Mesenchymal stem cell (in vitro differentiated cells and primary cell): Measurements from ENCODE around the gene CRYZ.

Experiments
- DNase-seq: peaks from one replicate; pipeline ENCODE4 v3.0.0-alpha.2; 2013
- H2AFZ ChIP-seq: one replicate; pipeline ENCODE4 v1.6.1; 2013; ENCODE audit warnings: low read depth, mild to moderate bottlenecking, control low read depth, inconsistent platforms, low read length, moderate library complexity
- H2AK5ac ChIP-seq: 2 replicates; pipeline ENCODE4 v1.6.1; 2013; ENCODE audit warnings: low read length, moderate library complexity, mild to moderate bottlenecking, inconsistent platforms; ENCODE audit not compliant: severe bottlenecking
- H2BK120ac ChIP-seq: one replicate; pipeline ENCODE4 v1.6.1; 2013; ENCODE audit warnings: low read depth, mild to moderate bottlenecking, inconsistent platforms, low read length, moderate library complexity
- H2BK12ac ChIP-seq, 2 experiments: one replicate each; pipeline ENCODE4 v1.6.1; 2013; ENCODE audit warnings: inconsistent platforms in 2 of 2, low read length in 2 of 2, mild to moderate bottlenecking in 2 of 2, moderate library complexity in 2 of 2, control low read depth in 1 of 2
- H2BK15ac ChIP-seq: one replicate; pipeline ENCODE4 v1.6.1; 2013; ENCODE audit warnings: mild to moderate bottlenecking, low read depth, inconsistent platforms; ENCODE audit not compliant: poor library complexity, severe bottlenecking
- H2BK5ac ChIP-seq: 2 replicates; pipeline ENCODE4 v1.6.1; 2013; ENCODE audit warnings: low read depth, mild to moderate bottlenecking, low read length, control low read depth, inconsistent platforms; ENCODE audit not compliant: poor library complexity, severe bottlenecking
- H3K14ac ChIP-seq, 2 experiments: one replicate each; pipeline ENCODE4 v1.6.1; 2013; ENCODE audit warnings: inconsistent platforms in 2 of 2, low read length in 2 of 2, control low read depth in 1 of 2, mild to moderate bottlenecking in 1 of 2, moderate library complexity in 1 of 2
- H3K18ac ChIP-seq, 2 experiments: one replicate each; pipeline ENCODE4 v1.6.1; 2013; ENCODE audit warnings: inconsistent platforms in 2 of 2, low read length in 2 of 2, control low read depth in 1 of 2, low read depth in 1 of 2, mild to moderate bottlenecking in 1 of 2
- H3K23ac ChIP-seq, 2 experiments: one replicate each; pipeline ENCODE4 v1.6.1; 2013; ENCODE audit warnings: inconsistent platforms in 2 of 2, low read length in 2 of 2, mild to moderate bottlenecking in 2 of 2, moderate library complexity in 2 of 2, control low read depth in 1 of 2
- H3K27ac ChIP-seq: 2 replicates; pipeline ENCODE4 v1.5.1; 2013; ENCODE audit warnings: mild to moderate bottlenecking, moderate library complexity, low read length, control low read depth, inconsistent platforms; ENCODE audit not compliant: poor library complexity, severe bottlenecking
- H3K27me3 ChIP-seq, 2 experiments: 2 replicates each; pipeline versions ENCODE4 v1.6.1 to v1.7.0; 2013; ENCODE audit warnings: low read length in 2 of 2, mild to moderate bottlenecking in 2 of 2, moderate library complexity in 2 of 2, control low read depth in 1 of 2, inconsistent platforms in 1 of 2; ENCODE audit not compliant: control insufficient read depth in 1 of 2, insufficient read depth in 1 of 2
- H3K36me3 ChIP-seq, 2 experiments: 2 replicates each; pipeline versions ENCODE4 v1.6.1 to v1.7.0; 2013; ENCODE audit warnings: low read length in 2 of 2, control low read depth in 1 of 2, inconsistent platforms in 1 of 2, low read depth in 1 of 2, mild to moderate bottlenecking in 1 of 2; ENCODE audit not compliant: insufficient read depth in 2 of 2, control insufficient read depth in 1 of 2
- H3K4ac ChIP-seq, 2 experiments: one replicate each; pipeline ENCODE4 v1.6.1; 2013; ENCODE audit warnings: inconsistent platforms in 2 of 2, low read length in 2 of 2, mild to moderate bottlenecking in 2 of 2, moderate library complexity in 2 of 2, control low read depth in 1 of 2, low read depth in 1 of 2
- H3K4me1 ChIP-seq: 2 replicates; pipeline ENCODE4 v1.6.1; 2013; ENCODE audit warnings: low read depth, low read length, control low read depth; ENCODE audit not compliant: control insufficient read depth, insufficient read depth
- H3K4me2 ChIP-seq: 2 replicates; pipeline ENCODE4 v1.6.1; 2013; ENCODE audit warnings: low read length, mild to moderate bottlenecking, inconsistent platforms; ENCODE audit not compliant: poor library complexity, severe bottlenecking
- H3K4me3 ChIP-seq, 2 experiments: 2 replicates each; pipeline versions ENCODE4 v1.5.1 to v1.7.0; 2013; ENCODE audit warnings: low read length in 2 of 2, mild to moderate bottlenecking in 2 of 2, control low read depth in 1 of 2, low read depth in 1 of 2; ENCODE audit not compliant: insufficient read depth in 1 of 2
- H3K79me1 ChIP-seq: replicated peaks from 2 replicates; pipeline ENCODE4 v1.6.1; 2013; ENCODE audit warnings: mild to moderate bottlenecking, control low read depth, low read length, inconsistent platforms; ENCODE audit not compliant: poor library complexity, severe bottlenecking
- H3K9ac ChIP-seq: 2 replicates; pipeline ENCODE4 v1.7.0; 2013; ENCODE audit warnings: mild to moderate bottlenecking, low read length, moderate library complexity
- H3K9me3 ChIP-seq: 2 replicates; pipeline ENCODE4 v1.7.0; 2013; ENCODE audit warnings: mild to moderate bottlenecking, low read length; ENCODE audit not compliant: control insufficient read depth
- H4K8ac ChIP-seq: one replicate; pipeline ENCODE4 v1.6.1; 2013; ENCODE audit warnings: inconsistent platforms, mild to moderate bottlenecking, low read length, moderate library complexity
- H4K91ac ChIP-seq: one replicate; pipeline ENCODE4 v1.6.1; 2013; ENCODE audit warnings: mild to moderate bottlenecking, low read length, inconsistent platforms
- WGBS: methylation state at CpG from one replicate; pipeline ENCODE4 v1.1.7; 2013; ENCODE audit warnings: mixed read lengths; 5-methylcytosine and 5-hydroxymethylcytosine counted together

CRYZ gene

DNA sequence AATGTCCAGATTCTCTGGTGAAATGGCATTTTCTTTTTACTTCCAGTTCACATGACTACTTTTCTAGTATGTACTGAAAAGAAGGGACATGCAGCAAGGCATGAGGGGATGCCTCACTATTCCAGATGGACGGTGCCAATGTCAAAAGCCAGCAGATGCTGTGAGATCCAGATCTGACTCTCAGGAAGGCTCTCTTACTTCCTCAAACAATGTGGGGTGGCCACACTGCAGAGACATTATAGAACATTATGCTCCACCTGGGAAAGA lies 17.7 kb downstream of the CRYZ start:
- no peak overlapping the region for H2BK15ac ChIP-seq
- H3K9ac ChIP-seq: no peak overlapping the region
- no peak overlapping the region for H2AK5ac ChIP-seq
- H3K4me2 ChIP-seq: no peak overlapping the region
- no peak overlapping the region for H3K23ac ChIP-seq
- no peak overlapping the region for H4K91ac ChIP-seq
- H3K27me3 ChIP-seq: no peaks in the 10 kb centered on the region
- no peak overlapping the region for H3K4ac ChIP-seq
- H3K4me1 ChIP-seq: peaks cover 1% of the 10 kb centered on the region
- H2AFZ ChIP-seq: no peak overlapping the region
- no peak overlapping the region for H2BK120ac ChIP-seq
- no peak for DNase-seq
- H3K27ac ChIP-seq: no peak overlapping the region
- H3K4me3 ChIP-seq: no peak overlapping the region
- H2BK5ac ChIP-seq: no peak overlapping the region
- no peak overlapping the region for H4K8ac ChIP-seq
- no peak overlapping the region for H2BK12ac ChIP-seq
- no peak overlapping the region for H3K18ac ChIP-seq
- 83% methylated on average over 1 of the region's 1 CpG for WGBS
- H3K36me3 ChIP-seq: peaks cover 7 to 94% of the 10 kb centered on the region in 2 experiments
- no peaks in the 10 kb centered on the region for H3K9me3 ChIP-seq
- H3K79me1 ChIP-seq: peaks cover 4% of the 10 kb centered on the region
- no peak overlapping the region for H3K14ac ChIP-seq

DNA sequence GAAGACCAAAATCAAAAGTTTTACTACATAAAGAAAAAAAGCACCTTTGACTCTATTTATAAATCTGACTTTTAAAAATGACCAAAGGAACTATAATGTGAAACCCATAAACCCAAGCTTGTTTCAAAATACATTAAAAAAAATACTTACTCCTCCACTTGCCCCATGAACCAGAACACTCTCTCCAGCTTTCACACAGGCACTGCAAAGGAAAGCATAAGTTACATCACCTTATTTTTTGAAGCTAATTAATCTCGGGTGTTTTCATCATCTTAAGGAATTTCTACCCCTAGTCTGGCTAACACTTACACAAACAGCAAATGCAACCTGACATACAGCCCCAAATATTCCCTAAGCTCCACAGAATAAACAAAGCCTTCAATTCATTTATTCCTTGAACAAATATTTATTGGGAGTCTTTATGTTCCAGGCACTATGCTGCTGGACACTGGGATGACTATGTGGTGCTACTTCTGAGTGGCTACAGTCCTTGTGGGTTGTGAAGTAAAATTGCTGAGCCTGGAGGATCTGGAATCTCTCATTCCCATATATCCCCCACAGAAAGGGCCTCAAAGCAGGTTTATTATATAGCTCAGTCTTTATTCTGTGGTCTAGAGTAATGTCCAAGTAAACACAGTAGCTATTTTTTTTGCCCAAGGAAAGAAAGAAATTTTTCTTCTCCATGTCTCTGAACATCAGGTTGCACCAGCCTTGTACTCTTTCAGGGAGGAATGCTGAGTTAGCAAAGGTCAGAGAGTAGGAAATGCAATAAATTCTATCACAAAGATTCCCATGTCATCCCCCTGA lies 18.2 kb downstream of the CRYZ start:
- WGBS: 47% methylated on average over 1 of the region's 1 CpG
- H3K27ac ChIP-seq: no peak overlapping the region
- H3K9me3 ChIP-seq: no peaks in the 10 kb centered on the region
- no peak overlapping the region for H4K91ac ChIP-seq
- no peak overlapping the region for H2BK12ac ChIP-seq
- H3K4me2 ChIP-seq: no peak overlapping the region
- peaks cover 1% of the 10 kb centered on the region for H3K4me1 ChIP-seq
- H3K4me3 ChIP-seq: no peak overlapping the region
- no peak overlapping the region for H3K18ac ChIP-seq
- H4K8ac ChIP-seq: no peak overlapping the region
- peaks cover 7 to 94% of the 10 kb centered on the region in 2 experiments for H3K36me3 ChIP-seq
- no peak overlapping the region for H3K4ac ChIP-seq
- H2AFZ ChIP-seq: no peak overlapping the region
- no peak overlapping the region for H3K23ac ChIP-seq
- H3K14ac ChIP-seq: no peak overlapping the region
- no peak overlapping the region for H3K9ac ChIP-seq
- no peak overlapping the region for H2BK120ac ChIP-seq
- H2BK15ac ChIP-seq: no peak overlapping the region
- peak; percentile 48 for DNase-seq
- H2BK5ac ChIP-seq: no peak overlapping the region
- H2AK5ac ChIP-seq: no peak overlapping the region
- H3K79me1 ChIP-seq: peaks cover 4% of the 10 kb centered on the region
- no peaks in the 10 kb centered on the region for H3K27me3 ChIP-seq

DNA sequence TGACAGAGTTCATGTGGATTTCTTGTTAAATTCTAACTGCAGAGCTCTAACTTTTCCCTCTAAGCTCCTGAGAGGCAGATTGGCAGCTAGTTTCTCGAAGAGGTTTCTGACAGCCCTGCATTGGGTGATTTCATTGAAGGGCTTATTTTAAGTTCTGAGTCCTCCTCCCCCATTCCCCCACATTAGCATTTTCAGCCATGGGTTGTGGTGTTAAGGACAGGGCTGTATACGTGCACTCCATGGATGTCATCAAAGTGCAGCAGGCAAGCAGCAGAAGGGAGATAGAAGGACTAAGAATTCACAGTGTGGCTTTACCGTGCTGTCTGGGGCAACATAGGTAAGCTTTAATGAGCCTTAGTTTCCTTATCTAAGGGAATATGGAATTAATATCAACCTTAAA lies 19.0 kb downstream of the CRYZ start:
- H3K4me3 ChIP-seq: no peak overlapping the region
- no peaks in the 10 kb centered on the region for H3K27me3 ChIP-seq
- peaks cover 1% of the 10 kb centered on the region for H3K4me1 ChIP-seq
- H4K91ac ChIP-seq: peak overlapping the region; percentile 48
- no peak overlapping the region for H2AK5ac ChIP-seq
- H4K8ac ChIP-seq: no peak overlapping the region
- H3K79me1 ChIP-seq: peaks cover 4% of the 10 kb centered on the region
- no peak overlapping the region for H3K18ac ChIP-seq
- no peak for DNase-seq
- peaks cover 7 to 97% of the 10 kb centered on the region in 2 experiments for H3K36me3 ChIP-seq
- no peak overlapping the region for H3K27ac ChIP-seq
- no peak overlapping the region for H2BK12ac ChIP-seq
- no peaks in the 10 kb centered on the region for H3K9me3 ChIP-seq
- H3K9ac ChIP-seq: no peak overlapping the region
- WGBS: no CpG with 5 or more reads among the region's 3 CpGs
- no peak overlapping the region for H2BK5ac ChIP-seq
- H3K4ac ChIP-seq: no peak overlapping the region
- no peak overlapping the region for H3K4me2 ChIP-seq
- no peak overlapping the region for H2BK15ac ChIP-seq
- H3K23ac ChIP-seq: no peak overlapping the region
- H2BK120ac ChIP-seq: no peak overlapping the region
- H3K14ac ChIP-seq: no peak overlapping the region
- no peak overlapping the region for H2AFZ ChIP-seq

DNA sequence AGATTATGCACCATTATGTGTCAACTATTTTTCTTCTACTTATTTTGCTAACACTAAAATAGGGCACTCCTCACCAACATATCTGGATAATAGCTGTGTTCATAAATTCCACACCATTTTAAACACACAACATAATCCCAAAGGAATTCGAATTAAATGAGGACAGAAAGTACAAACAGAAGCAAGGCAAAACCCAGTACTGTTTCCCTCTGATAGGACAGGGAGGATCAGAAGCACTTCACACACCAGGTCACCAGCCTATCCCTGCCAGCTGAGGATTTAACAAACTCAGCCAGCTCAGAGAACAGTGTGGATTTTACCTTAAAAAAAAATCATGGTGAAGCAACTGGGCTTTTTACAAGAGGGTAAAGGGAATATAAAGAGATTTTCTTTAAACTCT lies 20.0 kb downstream of the CRYZ start:
- Histone ChIP-seq H2AK5ac (no peak overlapping the region), H3K9ac (no peak overlapping the region), H3K36me3 (peaks cover 7 to 95% of the 10 kb centered on the region in 2 experiments), H2AFZ (no peak overlapping the region), H3K14ac (no peak overlapping the region), H2BK12ac (no peak overlapping the region), H2BK15ac (no peak overlapping the region), H4K8ac (no peak overlapping the region), H3K4me2 (no peak overlapping the region), H3K4ac (no peak overlapping the region), H3K79me1 (peaks cover 4% of the 10 kb centered on the region), H3K27me3 (no peaks in the 10 kb centered on the region), H3K27ac (no peak overlapping the region), H3K23ac (no peak overlapping the region), H2BK120ac (no peak overlapping the region), H3K9me3 (no peaks in the 10 kb centered on the region), H2BK5ac (no peak overlapping the region), H3K4me3 (no peak overlapping the region), H3K18ac (no peak overlapping the region), H4K91ac (no peak overlapping the region), H3K4me1 (peaks cover 1% of the 10 kb centered on the region)
- 44% methylated on average over 1 of the region's 1 CpG for WGBS
- DNase-seq: peak; percentile 15
